Lung (tissue), 12 donors: ENCODE measurements around the gene NCOA7. TPM values are rescaled to one million over a fixed set of nuclear protein-coding genes. Genes with fewer than 3 reads are reported as not detected.

ENCODE experiments used
- ATAC-seq: fragments of 200-7000 bp; cut with Tn5 transposase; one replicate; pipeline ENCODE4 v1.9.1; 2020; ENCODE audit warnings: moderate number of reproducible peaks; ENCODE audit not compliant: insufficient read depth, low FRiP score
- DNase-seq, 3 donors: peaks; one replicate each; pipeline ENCODE4 v3.0.0-alpha.2; 2013 to 2017
- H3K27ac ChIP-seq, 2 donors: one replicate each; pipeline ENCODE4 v1.5.1; 2013; ENCODE audit warnings: mild to moderate bottlenecking in 2 of 2, moderate library complexity in 2 of 2, control low read depth in 1 of 2, inconsistent platforms in 1 of 2, low read depth in 1 of 2, low read length in 1 of 2
- H3K27me3 ChIP-seq, 3 donors: one replicate each; pipeline ENCODE4 v1.5.1; 2013; ENCODE audit warnings: low read length in 2 of 3; ENCODE audit not compliant: control insufficient read depth in 3 of 3, insufficient read depth in 3 of 3
- H3K36me3 ChIP-seq, 4 donors: one replicate each; pipeline ENCODE4 v1.5.1; 2013; ENCODE audit warnings: low read length in 4 of 4, mild to moderate bottlenecking in 1 of 4, moderate library complexity in 1 of 4; ENCODE audit not compliant: control insufficient read depth in 4 of 4, insufficient read depth in 4 of 4
- H3K4me1 ChIP-seq, 5 donors: one replicate each; pipeline ENCODE4 v1.5.1; 2013; ENCODE audit warnings: low read length in 5 of 5, mild to moderate bottlenecking in 2 of 5, moderate library complexity in 1 of 5; ENCODE audit not compliant: control insufficient read depth in 5 of 5, insufficient read depth in 5 of 5
- H3K4me3 ChIP-seq: one replicate; pipeline ENCODE4 v1.5.1; 2013; ENCODE audit warnings: mild to moderate bottlenecking, control low read depth, moderate library complexity
- H3K9ac ChIP-seq, 2 donors: one replicate each; pipeline ENCODE4 v1.5.1; 2013; ENCODE audit warnings: low read length in 2 of 2, control low read depth in 1 of 2; ENCODE audit not compliant: insufficient read depth in 1 of 2
- H3K9me3 ChIP-seq, 4 donors: one replicate each; pipeline ENCODE4 v1.5.1; 2013; ENCODE audit warnings: low read length in 3 of 4, mild to moderate bottlenecking in 1 of 4, moderate library complexity in 1 of 4; ENCODE audit not compliant: control insufficient read depth in 4 of 4, insufficient read depth in 3 of 4
- WGBS, 2 donors: extraction: QIAGEN DNeasy Blood & Tissue Kit; methylation state at CpG; one replicate each; pipeline ENCODE4 v1.1.7; 2013; 5-methylcytosine and 5-hydroxymethylcytosine counted together
- polyA plus RNA-seq, 2 donors: library from polyadenylated mRNA; stranded (reverse); fragments of 200-250 nt; gene quantifications; one replicate each; pipeline ENCODE4 v1.2.1, GENCODE V29; 2013
- total RNA-seq, 2 donors: library from RNA; depleted of rRNA in 1 of 2; stranded (reverse); fragments of >200 nt in 1 of 2; gene quantifications; one replicate each; pipeline ENCODE4 v1.2.1, GENCODE V29; 2014 to 2021
- TF ChIP-seq, protein P1 (sequence below): IDR thresholded peaks from 2 replicates; pipeline ENCODE4 v1.5.1; 2012; ENCODE audit warnings: mild to moderate bottlenecking; ENCODE audit errors: control extremely low read depth, extremely low read depth
- donor health status: control.
- donor health status: control.
- donor health status: Bipolar disorder and iron deficiency.
- donor health status: healthy.
- donor health status: DM: yes; HTN: yes; CAD: no.

The NCOA7 gene
- total and polyA plus RNA-seq, 4 donors = 28.9 to 81.4 (median 57.2) TPM

GRCh38 chr6:125832391-125833117, 41.8 kb downstream of the NCOA7 start:
- H3K4me1 ChIP-seq = peaks cover 0 to 12% (median 3%) of the 10 kb centered on the region in 5 donors
- ATAC-seq (no peak), DNase-seq (no peak)
- peak overlapping the region in 1 of 2 donors; percentile 45 for H3K27ac ChIP-seq
- TF ChIP-seq, protein P1, sequence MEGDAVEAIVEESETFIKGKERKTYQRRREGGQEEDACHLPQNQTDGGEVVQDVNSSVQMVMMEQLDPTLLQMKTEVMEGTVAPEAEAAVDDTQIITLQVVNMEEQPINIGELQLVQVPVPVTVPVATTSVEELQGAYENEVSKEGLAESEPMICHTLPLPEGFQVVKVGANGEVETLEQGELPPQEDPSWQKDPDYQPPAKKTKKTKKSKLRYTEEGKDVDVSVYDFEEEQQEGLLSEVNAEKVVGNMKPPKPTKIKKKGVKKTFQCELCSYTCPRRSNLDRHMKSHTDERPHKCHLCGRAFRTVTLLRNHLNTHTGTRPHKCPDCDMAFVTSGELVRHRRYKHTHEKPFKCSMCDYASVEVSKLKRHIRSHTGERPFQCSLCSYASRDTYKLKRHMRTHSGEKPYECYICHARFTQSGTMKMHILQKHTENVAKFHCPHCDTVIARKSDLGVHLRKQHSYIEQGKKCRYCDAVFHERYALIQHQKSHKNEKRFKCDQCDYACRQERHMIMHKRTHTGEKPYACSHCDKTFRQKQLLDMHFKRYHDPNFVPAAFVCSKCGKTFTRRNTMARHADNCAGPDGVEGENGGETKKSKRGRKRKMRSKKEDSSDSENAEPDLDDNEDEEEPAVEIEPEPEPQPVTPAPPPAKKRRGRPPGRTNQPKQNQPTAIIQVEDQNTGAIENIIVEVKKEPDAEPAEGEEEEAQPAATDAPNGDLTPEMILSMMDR = no peak
- no peak overlapping the region for H3K9ac ChIP-seq
- H3K27me3 ChIP-seq = no peaks in the 10 kb centered on the region
- peaks cover 0 to 3% (median 0%) of the 10 kb centered on the region in 4 donors for H3K36me3 ChIP-seq
- no peak overlapping the region for H3K4me3 ChIP-seq
- 62 to 76% methylated on average over 5 of the region's 5 CpGs for WGBS, 2 donors
- no peaks in the 10 kb centered on the region for H3K9me3 ChIP-seq

DNA sequence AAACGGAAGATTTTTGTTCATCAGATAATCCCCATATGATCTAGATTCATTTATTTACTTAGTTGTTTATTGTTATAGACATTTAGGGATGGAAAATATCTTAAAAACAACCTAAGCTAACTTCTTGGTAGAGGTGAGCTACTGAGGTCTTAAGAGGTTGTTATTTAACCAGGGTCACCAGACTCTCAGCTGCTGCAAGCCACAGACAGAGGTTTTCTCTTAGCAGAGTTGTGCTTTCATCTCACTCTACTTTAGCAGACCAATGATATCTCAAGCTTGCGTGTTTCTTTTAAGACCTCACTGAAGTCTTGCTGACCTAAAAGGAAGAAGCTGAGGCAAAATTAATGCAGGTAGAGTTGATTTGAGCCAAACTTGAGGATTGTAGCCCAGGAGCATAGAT, 43.6 kb downstream of the NCOA7 start:
- ATAC-seq = no peak
- Histone ChIP-seq H3K4me3 (no peak overlapping the region), H3K27ac (no peak overlapping the region), H3K27me3 (no peaks in the 10 kb centered on the region), H3K36me3 (peaks cover 0 to 4% (median 0%) of the 10 kb centered on the region in 4 donors), H3K9ac (no peak overlapping the region), H3K9me3 (no peaks in the 10 kb centered on the region), H3K4me1 (peaks cover 0 to 12% (median 3%) of the 10 kb centered on the region in 5 donors)
- no peak for DNase-seq
- WGBS, 2 donors = 80 to 81% methylated on average over 2 of the region's 2 CpGs
- TF ChIP-seq, protein P1 = no peak

DNA sequence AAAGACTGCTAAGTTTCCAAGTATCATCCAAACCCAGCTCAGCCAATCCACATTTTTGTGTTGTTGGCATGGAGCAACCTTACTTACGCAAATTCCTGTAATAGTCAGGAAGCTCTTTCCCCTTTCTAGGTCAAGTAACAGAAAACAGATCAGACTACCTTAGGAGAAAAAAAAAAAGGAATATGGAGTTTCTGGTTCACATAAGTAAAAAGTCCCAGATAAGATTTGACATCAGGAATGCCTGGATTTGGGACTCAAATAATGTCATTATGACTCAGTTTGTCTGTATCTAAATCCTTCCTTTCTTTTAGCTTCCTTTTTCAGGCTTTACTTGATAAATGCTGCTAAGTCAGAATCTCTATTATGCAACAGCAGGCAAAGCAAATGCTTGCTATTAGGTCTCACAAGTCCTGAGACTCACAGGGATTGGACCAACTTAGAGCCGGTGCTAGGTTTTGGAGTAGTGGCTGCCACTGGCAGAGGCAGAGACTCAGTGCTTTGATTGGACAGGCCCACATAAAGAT, 44.5 kb downstream of the NCOA7 start:
- WGBS, 2 donors = 20 to 35% methylated on average over 2 of the region's 2 CpGs
- DNase-seq (no peak), ATAC-seq (peak; percentile 71)
- no peak overlapping the region for H3K9ac ChIP-seq
- TF ChIP-seq, protein P1 = no peak
- peaks cover 0 to 4% (median 0%) of the 10 kb centered on the region in 4 donors for H3K36me3 ChIP-seq
- H3K4me1 ChIP-seq = peaks cover 0 to 12% (median 3%) of the 10 kb centered on the region in 5 donors
- H3K27ac ChIP-seq = peak overlapping the region; percentile 55 to 85
- no peaks in the 10 kb centered on the region for H3K9me3 ChIP-seq
- no peak overlapping the region for H3K4me3 ChIP-seq
- no peaks in the 10 kb centered on the region for H3K27me3 ChIP-seq
